DMS114 treated with DMSO at 0.1 percent for 48 hours (cell line): ENCODE results near the gene PTPRF.

ENCODE experiments used
- DNase-seq: peaks from one replicate; lab custom pipeline; 2025; ENCODE audit not compliant: unreplicated experiment; lab: John Stamatoyannopoulos, UW

Gene PTPRF

DNA sequence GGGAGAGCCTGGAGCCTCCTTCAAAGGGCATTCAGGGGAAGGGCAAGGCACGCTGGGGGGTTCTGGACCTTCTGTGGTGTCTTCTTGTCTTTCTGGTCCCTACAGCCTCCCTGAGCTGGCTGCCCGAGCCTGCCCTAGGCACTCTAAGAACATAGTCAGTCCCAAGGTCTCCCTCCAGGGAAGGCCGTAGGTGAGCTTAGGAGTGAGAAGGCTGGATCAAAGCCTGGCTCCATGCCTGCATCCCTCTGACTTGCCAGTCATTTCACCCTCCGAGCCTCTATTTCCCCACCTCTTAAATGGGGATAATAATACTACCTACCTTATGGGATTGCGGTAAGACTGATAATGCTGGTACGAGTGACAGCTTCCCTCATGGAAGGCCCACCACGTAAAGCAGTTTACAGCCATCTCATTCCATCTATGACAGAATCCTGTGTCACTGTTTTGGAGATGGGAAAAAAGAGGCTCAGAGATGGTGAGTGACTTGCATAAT lies 20.8 kb downstream of the PTPRF start:
- no peak for DNase-seq

DNA sequence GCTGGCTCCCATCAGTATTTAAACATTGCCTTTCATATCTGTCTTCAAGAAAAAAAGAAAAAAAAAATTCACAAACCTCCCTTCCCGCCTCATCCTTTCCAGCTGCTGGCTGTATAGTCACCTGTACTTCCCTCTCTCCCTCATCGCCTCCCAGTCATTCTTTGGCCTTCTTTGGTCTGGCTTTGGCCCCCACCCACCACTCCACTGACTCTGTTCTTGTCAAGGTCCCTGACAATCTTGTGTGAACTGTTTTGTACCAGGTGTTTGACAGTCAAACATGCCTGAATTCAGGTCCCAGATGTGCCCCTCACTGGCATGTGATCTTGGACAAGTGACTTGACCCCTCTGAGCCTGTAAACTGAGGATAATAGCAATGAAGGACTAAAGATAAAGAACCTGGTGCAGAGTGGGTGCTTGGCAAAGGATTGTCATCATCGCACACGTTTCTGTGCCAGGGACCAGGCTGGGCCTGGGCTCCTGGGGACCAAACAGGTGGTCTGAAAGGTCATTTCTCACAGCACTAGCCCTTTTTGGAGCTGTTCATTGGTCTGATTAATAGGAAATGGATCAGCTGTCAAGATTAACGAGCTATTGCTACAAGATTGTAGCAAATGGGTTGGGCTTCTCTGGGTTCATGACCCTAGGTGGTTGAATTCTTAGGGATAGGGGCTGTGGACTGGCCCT lies 21.5 kb downstream of the PTPRF start:
- DNase-seq: no peak

DNA sequence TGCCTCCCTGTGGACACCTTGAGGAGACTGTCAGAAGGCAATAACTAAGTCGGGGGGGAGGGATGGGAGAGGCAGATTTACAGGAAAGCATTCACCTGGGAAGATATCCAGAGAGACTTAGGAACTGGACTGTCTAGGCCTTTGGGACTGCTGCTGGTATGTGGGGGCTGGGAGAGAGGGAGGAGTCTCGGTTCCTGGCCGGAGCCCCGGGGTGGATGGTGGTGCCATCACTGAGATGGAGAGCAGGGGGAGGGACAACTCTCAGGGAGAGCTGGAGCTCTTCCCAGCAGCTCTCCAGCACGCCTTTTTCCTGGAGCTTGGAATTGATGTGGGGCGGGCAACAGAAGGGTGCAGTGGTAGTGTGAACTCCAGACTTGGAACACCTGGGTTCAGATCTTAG lies 22.1 kb downstream of the PTPRF start:
- no peak for DNase-seq

DNA sequence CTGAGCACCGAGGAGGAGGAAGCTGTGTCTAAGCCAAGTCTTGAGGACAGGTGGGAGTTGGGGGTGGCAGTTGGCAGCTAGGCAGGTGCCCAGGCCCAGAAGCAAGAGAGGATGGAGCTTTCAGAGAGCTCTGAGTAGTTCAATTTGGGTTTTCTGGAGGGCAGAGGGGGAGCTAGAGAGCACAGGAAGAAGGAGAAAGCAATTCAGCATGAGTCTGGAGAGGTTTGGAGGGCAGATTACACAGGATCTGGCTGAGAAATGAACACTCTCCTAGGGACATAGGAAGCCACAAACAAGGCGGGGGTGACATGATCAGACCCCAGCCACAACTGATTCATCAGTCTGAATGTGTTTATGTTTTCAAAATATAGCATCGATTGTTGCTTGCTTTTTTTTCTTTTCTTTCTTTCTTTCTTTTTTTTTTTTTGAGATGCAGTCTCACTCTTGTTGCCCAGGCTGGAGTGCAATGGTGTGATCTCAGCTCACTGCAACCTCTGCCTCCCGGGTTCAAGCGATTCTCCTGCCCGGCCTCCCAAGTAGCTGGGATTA lies 23.8 kb downstream of the PTPRF start:
- DNase-seq: peak; percentile 37

DNA sequence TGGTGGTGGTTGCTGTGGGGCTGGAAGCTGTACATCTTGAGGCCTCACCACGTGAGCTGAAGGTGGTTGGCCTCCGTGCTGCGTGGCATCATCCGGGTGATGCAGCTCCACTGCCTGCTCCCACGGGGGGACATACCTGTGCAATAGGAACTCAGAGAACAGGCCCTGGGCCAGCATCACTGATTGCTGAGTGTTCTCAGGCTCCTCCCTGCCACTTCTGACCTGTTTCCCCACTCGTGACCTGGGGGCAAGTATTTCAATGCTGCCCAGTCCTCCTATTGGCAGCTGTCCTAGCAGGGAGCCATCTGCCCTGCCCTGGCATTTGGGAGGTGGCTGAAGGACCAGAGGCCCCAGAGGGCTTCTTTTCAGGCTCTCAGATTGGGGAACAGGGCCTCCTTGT lies 26.1 kb downstream of the PTPRF start:
- no peak for DNase-seq

DNA sequence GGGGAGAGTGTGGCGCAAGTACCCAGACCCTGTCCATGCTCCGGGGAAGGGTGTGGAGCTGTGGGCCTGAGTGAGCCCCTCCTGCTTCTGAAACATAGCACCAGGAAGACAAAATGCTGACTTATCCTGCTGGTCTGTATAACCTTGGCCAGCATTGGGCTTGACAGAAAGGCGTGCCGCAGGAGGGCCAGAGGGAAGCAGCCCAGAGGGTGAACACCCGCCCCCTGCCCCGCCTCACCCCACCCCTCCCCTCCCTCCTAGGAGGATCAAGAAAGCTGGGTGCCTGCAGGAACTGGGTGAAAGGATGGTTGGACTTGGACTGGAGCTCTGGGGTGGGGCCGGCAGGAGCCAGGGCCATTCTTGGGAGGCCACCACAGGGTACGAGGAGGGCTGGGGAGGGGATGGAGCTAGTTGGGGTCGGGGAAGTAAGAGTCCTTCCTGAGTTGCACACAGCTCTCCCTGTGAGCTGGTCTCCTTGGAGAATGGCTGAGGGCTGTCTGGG lies 27.1 kb downstream of the PTPRF start:
- no peak for DNase-seq

DNA sequence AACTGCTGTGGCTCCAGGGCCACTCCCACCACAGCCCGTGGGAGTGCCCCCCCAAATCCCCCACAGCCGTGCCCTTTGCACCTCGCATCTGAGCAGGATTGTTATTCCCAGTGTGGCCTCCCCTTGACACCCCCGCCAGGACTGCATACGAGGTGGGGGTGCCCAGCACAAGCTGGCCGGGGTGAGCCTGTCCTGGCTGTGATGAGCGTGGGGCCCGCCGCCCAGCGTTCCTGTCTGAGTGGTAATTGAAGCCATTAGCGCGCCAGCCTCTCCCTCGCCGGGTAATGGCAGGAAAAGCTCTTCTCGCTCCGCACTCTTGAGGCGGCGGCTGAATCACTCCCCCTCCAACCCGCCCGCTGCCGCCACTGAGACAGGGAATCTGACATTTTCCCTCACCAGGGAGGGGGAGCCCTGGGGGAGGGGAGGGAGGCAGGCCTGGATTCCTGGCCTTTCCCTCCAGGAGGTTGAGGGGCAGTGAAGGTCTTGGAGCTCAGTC lies 27.7 kb downstream of the PTPRF start:
- no peak for DNase-seq

DNA sequence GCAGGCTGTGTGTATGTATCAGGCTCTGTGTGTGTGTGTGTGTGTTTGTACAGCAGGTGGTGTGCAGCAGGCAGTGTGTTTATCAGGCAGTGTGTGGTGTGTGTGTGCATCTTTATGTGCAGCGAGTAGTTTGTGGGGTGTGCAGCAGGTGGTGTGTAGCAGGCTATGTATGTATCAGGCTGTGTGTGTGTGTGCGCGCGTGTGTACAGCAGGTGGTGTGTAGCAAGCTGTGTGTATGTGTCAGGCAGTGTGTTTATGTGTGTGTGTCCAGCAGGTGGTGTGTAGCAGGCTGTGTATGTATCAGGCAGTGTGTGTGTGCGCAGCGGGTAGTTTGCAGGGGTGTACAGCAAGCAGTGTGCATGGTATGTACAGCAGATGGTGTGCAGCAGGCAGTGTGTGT lies 29.0 kb downstream of the PTPRF start:
- DNase-seq: no peak

DNA sequence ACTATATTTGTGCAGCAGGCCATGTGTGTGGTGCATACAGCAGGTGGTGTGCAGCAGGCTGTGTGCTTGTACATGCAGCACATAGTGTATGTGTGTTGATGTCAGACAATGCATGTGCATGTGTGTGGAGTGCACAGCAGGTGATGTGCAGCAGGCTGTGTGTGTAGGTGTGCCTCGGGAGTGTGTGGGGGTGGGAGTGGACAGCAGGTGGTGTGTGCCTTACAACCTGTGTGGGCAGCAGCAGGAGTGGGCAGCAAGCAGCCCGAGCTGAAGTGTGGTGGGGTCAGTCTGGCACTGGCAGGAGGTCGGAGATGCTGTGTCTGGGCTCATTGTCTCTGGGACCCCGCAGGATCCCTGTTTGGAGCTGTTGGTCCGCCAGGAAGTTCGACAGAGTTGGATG lies 29.6 kb downstream of the PTPRF start:
- no peak for DNase-seq

DNA sequence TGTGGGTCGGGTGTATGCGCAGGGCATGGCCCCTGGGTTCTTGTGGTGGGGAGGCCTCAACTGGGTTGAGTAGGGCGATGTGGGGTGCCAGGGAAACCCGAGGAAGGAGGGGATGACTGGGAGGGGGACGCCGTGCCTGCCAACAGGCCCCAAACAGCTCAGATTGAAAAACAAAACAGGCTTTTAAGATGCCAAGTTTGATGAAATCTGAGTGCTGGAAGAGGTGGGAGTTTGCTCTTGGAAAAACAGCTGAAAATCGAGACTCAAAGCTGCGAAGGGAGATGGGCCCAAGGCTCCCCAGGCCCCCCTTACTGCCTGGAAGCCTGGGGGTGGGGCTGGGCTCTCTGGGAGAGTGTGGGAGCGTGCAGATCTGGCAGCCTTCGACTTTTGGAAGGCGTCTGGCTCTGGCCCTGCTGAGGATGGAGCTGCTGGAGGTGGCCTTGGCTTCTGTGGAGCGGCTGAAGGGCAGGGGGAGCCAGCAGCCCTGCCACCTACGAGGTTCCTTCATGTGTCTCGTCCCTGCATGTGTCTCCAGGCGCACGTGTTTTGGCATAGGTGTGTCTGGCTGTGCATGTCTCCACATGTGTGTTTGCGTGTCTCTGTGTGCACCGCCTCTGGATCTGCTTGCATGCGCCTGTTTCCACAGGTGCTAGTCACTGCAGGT lies 33.3 kb downstream of the PTPRF start:
- no peak for DNase-seq

DNA sequence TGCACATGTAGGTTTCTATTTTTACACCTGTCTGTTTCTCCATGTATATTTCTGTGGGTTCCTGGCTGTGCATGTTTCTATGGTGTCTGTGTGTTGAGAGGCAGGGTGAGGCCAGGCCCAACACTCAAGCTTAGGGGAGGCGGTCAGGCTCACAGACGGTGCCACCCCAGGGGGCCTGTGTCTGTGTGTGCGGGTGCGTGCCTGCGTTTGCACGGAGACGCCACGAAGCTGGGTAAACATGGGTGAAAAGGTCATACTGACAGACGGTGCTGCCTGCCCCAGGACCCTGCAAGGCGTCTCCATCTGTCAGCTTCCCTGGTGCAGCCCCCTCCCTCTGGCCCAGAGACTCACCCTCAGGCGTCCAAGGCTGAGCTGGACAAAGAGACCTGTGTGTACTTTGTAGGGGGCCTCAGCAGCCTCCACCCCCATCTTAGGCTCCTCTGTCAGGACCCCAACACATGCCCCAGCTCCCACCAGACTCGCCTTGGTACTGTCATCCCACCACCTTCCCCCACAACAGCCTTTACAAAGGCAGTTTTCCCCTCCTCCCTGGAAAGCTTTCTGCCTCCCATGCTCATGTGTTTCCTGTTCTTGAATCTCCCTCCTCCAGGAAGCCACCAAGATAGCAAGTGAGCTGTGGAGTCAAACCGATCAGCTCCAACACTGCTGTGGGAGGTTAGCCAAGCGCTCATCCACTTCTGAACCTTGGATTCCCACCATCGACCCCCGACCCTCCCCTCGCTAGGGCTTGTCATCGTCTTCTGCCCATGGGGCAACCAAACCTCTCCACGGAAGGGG lies 34.1 kb downstream of the PTPRF start:
- no peak for DNase-seq

DNA sequence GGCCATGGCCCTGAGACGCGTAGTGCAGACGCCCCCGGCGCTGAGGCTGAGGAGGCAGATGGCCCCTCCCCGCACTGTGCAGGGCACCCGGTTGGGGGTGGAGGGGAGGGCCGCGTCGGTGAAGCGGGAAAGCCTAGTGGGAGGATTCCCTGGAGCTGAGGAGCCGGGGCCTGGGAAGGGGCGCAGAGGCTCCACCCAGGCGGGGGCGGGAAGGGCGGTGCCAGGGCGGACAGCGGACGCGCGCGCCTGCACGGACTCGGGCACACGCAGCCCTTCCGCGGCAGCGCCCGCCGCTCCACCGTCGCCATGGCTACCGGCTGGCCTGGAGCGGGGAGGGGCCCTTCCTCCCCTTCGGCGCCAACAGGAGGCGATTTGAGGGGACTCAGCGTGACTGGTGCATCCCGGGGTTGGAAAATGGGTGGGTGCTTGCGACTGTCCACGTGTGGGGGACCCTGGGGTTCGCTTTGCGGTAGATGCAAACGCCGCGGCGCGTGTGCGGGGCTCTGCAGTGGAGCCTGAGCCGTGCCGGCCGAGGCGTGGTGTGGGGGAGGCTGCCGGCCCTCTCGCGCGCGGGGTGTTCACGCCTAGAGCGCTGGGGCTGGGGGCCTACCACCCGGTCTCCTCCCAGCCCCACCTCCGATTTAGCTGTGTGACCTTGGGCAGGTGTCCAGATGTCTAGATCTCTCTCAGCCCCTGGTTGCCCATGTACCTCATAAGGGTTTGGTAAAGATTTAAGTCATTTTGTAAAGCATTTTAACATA lies 35.1 kb downstream of the PTPRF start:
- no peak for DNase-seq

DNA sequence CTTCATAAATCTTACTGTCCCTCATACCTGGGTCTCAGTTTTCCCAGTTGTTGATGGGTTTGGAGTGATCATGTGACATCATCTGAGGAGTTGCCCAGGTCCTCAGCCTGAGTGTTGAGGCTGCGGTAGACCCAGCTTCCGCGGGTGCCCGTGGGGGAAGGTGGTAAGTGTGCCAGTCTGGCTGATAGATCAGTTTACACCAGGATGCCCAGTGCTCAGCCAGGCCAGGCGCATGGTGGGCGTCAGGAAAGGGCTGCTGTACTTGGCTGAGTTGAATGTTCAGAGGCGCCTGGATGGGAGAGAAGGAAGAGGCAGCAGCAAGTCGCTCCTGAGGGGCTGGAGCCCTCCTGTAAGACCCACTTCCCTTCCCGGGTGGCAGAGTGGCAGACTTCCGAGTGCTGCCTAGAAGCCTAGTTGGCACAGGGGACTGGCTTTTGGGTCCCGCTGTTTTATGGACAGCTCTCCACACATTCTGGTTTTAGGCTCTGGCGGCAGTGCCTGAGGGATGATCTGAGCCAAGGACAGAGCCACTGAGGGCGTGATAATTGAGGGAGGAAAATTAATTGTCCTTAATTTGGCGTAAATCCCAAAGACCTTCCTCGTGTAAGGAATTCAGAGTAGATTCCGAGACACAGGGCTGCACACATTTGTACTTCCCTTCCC lies 35.8 kb downstream of the PTPRF start:
- no peak for DNase-seq

DNA sequence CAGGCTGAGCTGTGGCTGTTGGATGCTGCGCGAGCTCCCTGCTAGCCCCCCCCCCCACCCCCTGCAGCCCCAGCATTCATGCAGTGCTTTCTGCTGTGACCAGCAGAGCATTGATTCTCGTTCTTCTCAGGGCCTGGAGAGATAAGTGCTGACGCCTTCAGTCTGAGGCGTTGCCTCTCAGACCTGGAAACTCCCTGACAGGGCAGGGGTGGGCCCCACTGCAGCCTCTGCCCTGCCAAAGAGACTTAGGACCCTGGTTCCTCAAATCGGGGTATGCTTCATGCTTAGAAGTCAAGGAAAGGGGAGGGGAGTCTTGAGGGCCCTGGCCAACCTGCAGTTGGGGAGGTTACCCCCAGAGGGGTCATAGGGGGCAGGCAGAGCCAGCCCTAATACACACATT lies 38.5 kb downstream of the PTPRF start:
- no peak for DNase-seq

DNA sequence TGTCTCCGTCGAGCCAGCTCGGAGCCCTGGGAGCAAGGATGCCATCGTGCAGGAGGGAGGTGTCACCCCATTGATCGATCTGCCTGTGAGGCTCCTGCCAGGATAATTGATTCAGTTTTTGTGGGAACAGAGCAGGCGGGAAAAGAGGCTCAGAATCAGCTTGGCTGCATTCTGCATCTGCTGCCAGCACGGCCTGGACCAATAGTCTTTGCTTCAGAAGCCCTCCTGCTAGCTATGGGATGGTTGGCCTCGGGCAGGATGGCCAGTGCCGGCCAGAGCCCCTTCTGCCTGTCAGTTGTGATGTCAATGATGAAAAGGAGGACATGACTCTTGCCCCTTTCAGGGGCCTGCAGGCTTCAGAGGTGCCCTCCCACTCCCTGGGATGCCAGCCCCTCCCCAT lies 39.6 kb downstream of the PTPRF start:
- no peak for DNase-seq

DNA sequence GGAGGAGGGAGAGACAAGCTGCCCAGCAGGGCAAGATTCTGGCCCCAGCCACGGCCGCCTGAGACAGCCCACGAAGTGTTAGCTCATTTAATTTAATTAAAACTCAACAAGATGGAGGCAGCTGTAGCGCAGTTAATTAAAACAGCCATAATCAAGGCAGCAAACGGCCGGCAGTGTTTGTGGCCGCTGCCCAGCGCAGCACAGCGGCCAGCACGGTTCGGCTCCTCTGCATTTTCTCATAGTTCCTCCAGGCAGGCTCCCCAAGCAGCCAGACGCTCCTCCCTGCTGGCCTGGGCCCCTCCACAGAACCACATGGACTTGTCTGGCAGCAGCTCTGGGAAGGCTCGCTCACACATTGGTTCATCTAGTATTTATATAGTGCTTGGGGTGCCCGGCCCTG lies 40.0 kb downstream of the PTPRF start:
- no peak for DNase-seq

DNA sequence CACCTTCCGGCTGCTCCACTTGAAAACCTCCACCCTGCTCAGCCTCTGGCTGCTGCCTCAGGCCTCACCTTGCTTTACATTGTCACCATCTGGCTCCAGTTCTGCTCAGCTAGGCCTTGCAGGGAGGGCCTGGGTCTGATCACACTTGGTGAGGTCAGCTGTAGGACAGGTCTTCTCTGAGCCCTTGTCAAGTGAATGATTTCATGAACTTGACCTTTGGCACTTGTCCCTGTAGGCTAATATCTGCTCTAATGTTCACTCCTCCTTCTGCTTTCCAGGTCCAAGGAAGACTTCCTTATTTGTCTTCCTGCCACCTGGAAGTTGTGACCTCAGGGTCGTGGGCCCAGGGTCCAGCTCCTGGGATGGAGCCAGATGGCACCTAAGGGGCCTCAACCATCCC lies 41.4 kb downstream of the PTPRF start:
- DNase-seq: no peak

DNA sequence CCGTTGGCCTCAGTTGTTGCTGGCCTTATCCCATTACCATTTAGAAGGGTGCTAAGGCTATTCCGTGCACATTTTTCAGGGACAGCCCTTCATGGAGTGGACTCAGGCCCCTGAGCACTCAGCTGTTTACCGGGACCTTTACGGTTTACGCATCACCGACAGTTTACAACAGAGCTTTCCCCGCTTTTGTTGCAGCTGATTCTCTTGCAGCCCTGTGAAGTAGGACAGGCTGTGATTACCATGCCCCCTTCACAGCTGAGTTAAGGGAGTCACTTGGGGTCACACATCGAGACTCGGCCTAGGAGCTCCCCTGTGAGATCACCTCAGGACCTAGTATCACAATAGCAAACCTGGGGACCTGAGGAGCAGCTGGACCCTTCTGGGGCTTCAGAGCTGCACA lies 41.9 kb downstream of the PTPRF start:
- DNase-seq: no peak

DNA sequence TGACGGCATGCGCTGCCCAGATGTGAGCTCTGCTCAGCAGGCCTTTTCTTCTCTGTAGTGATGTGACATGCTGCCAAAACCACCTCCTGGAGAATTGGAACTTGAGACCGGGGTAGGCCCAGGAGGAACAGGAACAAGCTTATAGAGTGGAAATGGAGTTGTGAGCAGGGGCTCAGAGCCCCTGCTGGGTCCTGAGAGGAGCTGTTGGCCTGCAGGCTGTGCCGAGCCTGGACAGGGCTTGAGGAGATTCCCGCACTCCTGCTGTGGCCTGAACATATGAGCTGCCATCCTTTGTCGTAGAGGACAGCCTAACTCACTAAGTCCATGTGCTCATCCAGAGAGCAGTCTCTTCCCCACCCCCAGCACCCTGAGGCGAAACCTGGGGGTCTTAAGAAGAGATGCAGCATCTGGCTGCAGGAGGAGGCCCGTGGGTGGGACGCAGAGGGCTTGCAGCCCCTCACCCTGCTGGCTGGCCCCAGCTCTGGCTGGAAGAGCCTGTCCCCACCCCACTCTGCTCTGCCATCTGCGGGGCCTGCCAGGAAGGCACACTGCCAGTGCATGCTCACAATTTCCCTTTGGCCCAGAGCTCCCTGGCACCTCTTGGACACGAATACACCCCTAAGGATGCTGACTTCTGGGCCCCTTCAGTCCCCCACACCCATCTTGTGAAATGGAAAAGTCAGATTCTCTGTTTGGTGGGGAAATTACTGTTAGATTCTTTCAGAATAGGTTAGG lies 42.5 kb downstream of the PTPRF start:
- no peak for DNase-seq
